T-helper 2 cell treated with Interferon-gamma antibody and Interleukin-4, amounts not matched to agents 100 ng/mL and 5 ng/mL, for 36 hours (primary cell): ENCODE results near the gene DPM3. TPM values are rescaled to one million over a fixed set of nuclear protein-coding genes. Genes with fewer than 3 reads are reported as not detected.
"Not testable (repeated sequence)": the region's sequence is repeated elsewhere in the genome, so short reads cannot be mapped to it uniquely, and the experiment has no call there.

ENCODE experiments used
- intact Hi-C: fragments of 100-400 bp; cut with micrococcal nuclease; formaldehyde crosslinking; loops from one replicate; pipeline ENCODE4 v1.15.1; 2023
- total RNA-seq: library from RNA; stranded (reverse); gene quantifications from 2 replicates; pipeline ENCODE4 v1.2.3, GENCODE V29; 2022

DPM3 gene
- total RNA-seq, 1 donor from 2014 or later, result 40.4 TPM

GRCh38 chr1:155127105-155127966, 13.0 kb downstream of the DPM3 start, which contains the start of gene EFNA1:
EFNA1 (plus strand) TSS chr1:155127876; CDS start chr1:155127978, 102 bp downstream.
- intact Hi-C loops, result loop anchor here (5.0 kb wide), 1 partner anchor 35 kb away; no protein-coding TSS in a partner anchor

DNA sequence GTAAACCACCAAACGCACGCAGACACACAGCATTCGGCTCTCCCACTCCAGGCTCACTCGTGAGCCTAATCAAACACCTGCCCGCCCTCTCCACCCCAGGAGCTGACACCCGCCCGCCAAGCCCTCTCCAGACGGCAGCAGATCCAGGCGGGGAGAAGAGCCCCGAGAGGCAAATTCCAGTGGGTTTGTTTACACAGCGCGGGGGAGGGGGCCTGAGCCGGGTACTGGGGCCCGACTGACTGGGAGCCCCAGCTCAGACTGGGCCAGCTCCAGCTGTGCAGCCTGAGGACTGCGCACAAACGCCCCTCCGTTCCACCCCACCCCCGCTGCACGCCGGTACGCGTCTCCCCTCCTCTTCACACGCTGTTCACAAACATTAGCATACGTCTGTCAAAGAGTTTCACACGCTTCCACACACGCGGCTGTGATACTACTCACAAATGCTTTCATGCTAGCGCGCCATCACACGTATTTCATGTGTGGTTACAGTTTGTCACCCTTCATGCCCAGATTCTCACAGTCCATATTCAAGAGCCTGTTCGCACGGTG, 13.7 kb downstream of the DPM3 start:
- intact Hi-C loops, result loop anchor here (5.0 kb wide), 1 partner anchor 34 kb away; no protein-coding TSS in a partner anchor

DNA sequence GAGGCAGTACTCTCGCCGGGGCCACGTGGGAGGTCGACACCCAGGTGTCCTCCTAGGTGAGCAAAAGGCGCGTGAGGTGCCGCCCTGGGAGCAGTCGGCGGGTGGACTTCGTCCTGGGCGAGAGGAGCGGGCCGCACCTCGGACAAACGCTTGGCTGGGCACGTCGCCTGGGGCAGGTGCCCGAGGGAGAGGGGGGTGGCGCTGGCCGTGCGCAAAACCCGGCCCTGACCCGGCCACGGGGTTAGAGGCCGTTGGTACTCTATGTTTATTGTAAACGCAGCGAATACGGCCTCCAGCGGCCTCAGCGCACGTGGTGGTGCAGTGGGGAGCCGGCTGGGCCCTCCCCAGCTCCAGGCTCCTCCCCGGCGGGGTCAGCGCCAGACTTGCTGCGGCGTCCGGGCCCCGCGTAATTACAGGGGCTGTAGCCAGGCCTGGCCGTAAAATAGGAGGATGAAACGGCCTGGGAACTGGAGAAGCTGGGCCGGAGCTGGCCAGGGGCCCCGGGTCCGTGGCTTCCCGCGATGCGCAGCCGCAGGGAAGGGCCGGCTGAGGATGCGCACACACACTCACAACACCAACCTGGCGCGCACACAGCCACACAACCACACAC, 14.3 kb downstream of the DPM3 start:
- intact Hi-C loops, result loop anchor here (5.0 kb wide), 1 partner anchor 34 kb away; no protein-coding TSS in a partner anchor

DNA sequence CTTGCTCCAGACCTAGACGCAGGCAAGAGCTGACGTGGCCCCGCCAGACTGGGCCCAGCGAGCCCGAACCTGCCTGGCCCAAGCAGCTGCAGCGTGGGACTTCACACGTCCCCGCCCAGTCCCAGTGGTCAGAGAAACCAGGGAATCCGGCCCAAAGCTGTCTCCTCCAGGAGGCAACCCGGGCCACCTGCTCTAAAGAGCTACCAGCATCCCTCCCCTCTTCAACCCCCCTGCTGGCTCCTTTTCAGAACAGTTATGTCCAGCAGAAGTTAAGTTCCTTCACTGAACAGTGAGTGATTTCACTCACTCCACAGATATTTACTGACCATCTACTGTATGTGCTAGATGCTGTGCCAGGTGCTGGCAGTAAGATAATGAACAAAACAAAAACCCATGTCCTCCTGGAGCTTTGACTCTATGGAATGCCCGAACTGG, 14.8 kb downstream of the DPM3 start:
- intact Hi-C loops, result loop anchor here (5.0 kb wide), 1 partner anchor 33 kb away; no protein-coding TSS in a partner anchor

DNA sequence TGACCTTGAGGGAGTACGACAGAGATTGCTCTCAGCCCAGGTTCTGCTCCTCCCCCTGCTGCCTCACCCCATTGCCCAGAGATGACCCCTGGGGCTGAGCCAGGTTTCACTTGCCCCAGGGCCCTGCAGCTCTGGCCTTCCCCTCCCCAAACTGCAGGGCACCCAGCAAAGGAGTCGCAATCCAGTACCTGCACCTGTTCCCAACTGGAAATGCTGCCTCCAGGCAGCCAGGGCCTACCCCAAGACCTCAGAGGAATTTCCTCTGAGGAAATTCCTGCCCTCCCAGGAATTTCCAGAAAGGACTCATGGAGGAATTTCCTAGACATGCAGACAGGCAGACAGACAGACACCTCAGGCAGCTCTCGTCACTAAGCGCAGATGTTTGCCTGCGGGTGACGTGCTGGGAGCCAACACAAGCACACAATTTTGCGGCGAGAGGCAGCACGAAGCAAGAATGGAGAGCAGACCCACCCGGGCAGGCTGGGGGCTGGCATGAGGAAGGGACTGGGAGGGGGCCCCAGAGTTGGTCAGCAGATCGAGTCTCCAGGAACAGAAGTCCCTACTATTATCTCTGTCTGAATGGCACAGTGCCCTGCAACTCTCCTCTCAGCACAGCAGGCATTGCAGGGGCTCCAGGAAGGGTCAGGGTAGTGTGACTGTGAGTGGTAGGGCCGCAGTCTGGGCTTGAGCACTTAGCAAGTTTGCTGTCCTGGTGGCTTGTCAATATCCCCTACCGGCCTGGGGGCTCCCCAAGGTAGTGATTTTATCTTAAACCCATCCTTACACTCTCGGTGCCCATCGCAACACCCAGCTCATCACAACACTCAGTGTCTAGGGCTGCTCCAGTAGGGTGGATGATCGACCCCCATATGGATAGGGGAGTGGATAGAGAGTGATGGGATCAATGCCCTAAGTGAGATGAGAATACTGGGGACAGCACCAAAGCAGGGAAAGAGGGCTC, 15.5 kb downstream of the DPM3 start:
- intact Hi-C loops, result loop anchor here (5.0 kb wide), 1 partner anchor 32 kb away; no protein-coding TSS in a partner anchor

GRCh38 chr1:155123801-155124200, 16.5 kb downstream of the DPM3 start:
- intact Hi-C loops, result no loop called here

- intact Hi-C loops, result no loop called here
Measured at GRCh38 chr1:155122308-155122707, 18.0 kb downstream of the DPM3 start.

GRCh38 chr1:155121249-155121648, 19.1 kb downstream of the DPM3 start:
- intact Hi-C loops, result no loop called here

DNA sequence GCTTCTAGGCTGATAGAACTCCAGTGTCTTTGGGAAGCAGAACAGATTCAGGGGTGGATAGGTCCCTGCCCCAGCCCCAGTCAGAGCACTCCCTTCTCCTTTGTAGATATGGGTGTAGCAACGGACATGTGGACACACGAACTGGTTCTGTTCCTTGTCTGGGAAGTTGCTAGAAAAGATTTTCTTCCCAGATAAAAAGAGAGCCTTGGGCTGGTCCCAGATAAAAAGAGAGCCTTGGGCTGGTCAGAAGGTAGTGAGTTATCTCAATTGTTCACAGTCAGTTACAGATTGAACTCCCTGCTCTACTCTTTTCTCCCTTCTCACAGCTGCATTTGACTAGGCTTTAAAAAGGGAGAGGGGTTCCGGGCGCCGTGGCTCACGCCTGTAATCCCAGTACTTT, 20.1 kb downstream of the DPM3 start:
- intact Hi-C loops, result no loop called here

DNA sequence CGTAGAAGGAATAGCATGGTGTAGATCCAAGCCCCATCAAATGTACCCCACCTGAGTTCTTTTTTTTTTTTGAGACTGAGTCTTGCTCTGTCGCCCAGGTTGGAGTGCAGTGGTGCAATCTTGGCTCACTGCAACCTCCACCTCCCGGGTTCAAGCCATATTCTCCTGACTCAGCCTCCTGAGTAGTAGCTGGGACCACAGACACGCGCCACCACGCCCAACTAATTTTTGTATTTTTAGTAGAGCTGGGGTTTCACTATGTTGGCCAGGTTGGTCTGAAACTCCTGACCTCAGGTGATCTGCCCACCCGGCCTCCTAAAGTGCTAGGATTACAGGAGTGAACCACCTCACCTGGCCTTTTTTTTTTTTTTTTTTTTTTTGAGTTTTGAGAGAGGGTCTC, 22.2 kb downstream of the DPM3 start:
- intact Hi-C loops, result not testable (repeated sequence)

DNA sequence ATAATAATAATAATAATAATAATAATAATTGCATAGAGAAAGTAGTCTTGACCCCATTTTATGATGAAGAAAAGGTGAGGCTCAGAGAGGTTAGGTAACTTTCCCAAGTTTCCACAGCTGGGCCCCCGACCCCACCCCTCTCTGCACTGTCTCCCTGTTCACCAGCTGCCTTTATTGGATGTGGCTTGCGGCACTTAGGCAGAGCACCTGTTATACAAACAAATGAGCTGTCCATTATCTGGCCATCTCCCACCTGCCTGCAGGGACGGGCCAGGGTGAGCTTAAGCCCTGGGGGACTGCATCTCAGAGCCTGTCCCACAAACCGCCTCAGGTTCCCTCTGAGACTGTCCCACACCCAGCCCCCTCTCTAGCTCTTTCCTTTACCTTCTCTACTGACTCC, 22.7 kb downstream of the DPM3 start:
- intact Hi-C loops, result no loop called here

DNA sequence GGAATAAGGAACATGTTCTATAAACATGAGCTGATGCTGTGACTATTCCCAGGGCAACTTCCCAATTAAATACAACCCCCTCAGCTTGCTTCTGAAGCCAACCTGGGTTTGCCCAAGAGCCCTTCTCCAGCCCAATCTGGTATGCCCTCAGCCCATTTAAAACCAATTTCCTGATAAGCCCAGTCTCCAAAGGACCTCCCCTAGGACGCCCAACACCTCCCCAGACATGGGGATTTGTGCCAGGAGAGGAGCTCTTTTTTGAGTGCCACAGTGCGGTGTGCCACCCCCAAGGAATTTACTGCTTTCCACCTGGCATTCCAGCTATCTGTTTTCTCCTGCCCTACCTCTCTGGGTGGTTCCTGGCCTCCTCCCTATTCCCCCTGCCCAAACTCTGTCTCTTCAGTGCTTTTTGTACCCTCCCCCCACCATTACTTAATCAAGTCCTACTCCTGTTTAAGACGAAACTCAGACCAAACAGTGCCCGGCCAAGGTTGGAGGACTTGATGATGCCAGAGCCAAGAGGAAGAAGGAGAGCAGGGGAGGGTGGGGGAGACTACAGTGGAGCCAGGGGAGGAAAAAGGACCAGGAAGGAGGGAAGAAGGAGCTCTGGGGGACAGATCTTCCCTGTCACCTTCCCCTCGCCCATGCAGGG, 24.1 kb downstream of the DPM3 start:
- intact Hi-C loops, result no loop called here

- intact Hi-C loops, result no loop called here
Measured at GRCh38 chr1:155113450-155113980, 26.8 kb downstream of the DPM3 start.

DNA sequence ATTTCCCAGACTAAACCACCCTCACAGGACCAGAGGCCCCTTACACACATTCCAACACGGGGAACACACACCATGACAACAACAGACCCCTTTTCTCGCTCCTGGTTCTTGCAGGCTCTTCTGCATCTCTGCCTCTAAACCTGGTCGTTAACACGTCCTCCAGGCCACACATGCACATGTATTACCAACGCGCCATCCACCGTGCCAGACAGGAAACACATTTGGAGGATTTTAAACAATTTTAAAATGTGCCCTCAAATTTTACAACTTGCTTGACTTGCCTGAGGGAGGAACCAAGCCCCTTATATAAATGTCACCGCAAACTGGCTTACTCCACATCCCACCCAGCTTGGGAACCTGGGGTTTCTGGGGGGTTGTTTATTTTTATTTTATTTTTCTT, 29.5 kb downstream of the DPM3 start:
- intact Hi-C loops, result no loop called here

- intact Hi-C loops, result no loop called here
Measured at GRCh38 chr1:155110381-155110780, 29.9 kb downstream of the DPM3 start.

GRCh38 chr1:155108296-155108695, 32.0 kb downstream of the DPM3 start:
- intact Hi-C loops, result no loop called here

GRCh38 chr1:155107309-155108264, 32.7 kb downstream of the DPM3 start:
- intact Hi-C loops, result no loop called here

DNA sequence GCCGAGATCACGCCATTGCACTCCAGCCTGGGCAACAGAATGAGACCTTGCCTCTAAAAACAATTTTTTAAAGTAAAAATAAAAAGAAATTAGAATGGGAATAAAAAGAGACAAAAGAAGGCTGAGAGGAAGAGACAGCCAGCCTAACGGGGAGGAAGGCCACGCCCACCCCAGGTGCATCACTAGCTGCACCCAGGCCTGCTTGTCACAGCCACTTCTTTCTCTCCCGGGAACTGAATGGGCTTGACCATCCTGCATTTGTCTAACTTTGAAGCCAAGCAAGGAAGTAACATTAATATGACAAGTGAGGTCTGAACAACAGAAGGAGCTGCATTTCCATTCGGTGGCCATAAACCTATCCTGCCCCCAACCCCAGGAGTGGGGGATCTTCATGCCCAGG, 33.5 kb downstream of the DPM3 start:
- intact Hi-C loops, result no loop called here

GRCh38 chr1:155105604-155106011, 34.7 kb downstream of the DPM3 start:
- intact Hi-C loops, result no loop called here
